ENCODE measurements around the gene NPAS2. TPM values are rescaled to one million over a fixed set of nuclear protein-coding genes. Genes with fewer than 3 reads are reported as not detected.

The NPAS2 gene
- polyA plus RNA-seq, 1 donor from 2014 or later: 1.7 TPM

DNA sequence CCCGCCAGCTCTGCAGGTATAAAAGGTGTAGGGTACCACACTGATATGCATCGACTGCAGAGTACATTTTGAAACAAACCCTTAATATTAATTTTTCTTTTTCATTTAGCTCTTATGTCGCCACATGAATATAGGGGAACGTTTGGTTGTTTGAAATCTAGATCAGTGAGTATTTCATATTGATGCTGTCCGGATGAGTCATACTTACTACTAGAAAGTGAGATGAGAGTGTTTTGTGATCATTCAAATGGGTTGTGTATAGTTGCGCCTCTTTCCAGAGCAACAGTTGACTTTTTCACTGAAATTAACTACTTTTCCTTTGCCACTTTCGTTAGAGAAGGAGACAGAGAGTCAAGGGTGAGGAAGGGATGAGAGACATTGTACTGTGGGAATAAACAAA lies 24.6 kb downstream of the NPAS2 start:
- H3K9me3 Mint-ChIP-seq: peaks cover 0 to 2% (median 0%) of the 10 kb centered on the region in 3 donors
- no peak overlapping the region for H3K4me3 Mint-ChIP-seq
- no peaks in the 10 kb centered on the region for H3K36me3 Mint-ChIP-seq
- no peak overlapping the region for H3K27ac Mint-ChIP-seq
- H3K27me3 Mint-ChIP-seq: peaks cover 15% of the 10 kb centered on the region
- no peaks in the 10 kb centered on the region for H3K4me1 Mint-ChIP-seq

DNA sequence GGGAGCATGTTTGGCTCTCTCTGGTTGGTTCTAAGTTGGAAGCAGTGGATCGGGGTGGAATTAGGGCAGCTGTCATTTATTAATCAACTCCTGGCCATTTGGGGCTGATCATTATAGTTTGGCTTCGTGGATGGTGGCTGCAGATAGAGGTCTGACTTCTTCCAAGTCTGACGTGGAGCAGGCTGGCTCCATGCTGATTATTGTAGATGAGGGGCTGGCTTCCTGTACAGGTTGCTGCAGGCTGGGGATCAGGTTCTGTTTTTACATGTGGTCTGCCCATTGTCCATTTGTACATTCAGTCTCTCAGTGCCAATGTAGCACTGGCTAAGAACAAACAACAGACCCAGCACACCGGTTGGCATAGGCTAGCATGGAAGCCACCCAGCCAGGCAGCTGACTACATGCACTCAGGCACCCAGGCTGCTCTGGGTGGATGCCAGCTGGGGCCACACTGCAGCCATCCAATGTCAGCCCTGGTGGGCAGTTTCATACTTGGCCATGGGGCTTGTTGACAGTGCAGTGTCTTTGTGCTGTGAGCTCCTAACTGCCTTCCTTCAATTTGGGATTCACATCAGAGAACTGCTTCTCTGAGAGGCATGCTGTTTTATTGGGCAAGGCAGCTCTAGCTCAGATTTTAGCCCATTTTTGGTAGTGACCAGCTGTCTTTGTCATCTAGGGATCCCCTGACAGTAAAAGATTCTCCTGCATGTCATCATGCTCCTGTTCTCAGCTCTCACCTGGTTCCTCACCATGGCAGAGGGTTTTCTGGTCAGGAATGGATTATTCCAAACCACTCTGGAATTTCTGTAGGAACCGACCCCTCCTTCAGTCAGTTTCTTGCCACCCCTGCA lies 25.4 kb downstream of the NPAS2 start:
- Mint-ChIP-seq H3K36me3 (no peaks in the 10 kb centered on the region), H3K4me3 (no peak overlapping the region), H3K4me1 (no peaks in the 10 kb centered on the region), H3K27ac (no peak overlapping the region), H3K27me3 (peaks cover 15% of the 10 kb centered on the region), H3K9me3 (peaks cover 0 to 2% (median 0%) of the 10 kb centered on the region in 3 donors)

DNA sequence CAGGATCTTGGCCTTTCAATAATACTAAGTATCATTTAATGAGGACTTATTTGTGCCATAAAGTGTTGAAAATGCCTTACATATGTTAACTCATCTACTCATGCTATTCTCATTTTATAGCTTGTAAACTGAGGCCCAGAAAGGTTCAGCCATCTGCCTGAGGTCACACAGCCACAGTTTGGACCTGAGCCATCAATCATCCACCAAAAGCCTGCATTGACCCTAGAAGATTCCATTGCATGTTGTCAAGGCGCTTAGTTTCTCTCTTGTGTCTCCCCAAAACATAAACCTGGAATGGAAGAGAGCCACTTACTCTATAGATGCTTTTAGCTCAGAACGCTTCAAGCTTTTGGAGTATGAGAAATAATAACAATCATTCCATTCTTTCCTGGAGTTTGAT lies 26.8 kb downstream of the NPAS2 start:
- no peaks in the 10 kb centered on the region for H3K4me1 Mint-ChIP-seq
- peaks cover 12% of the 10 kb centered on the region for H3K27me3 Mint-ChIP-seq
- no peak overlapping the region for H3K4me3 Mint-ChIP-seq
- peaks cover 0 to 2% (median 0%) of the 10 kb centered on the region in 3 donors for H3K9me3 Mint-ChIP-seq
- no peaks in the 10 kb centered on the region for H3K36me3 Mint-ChIP-seq
- H3K27ac Mint-ChIP-seq: no peak overlapping the region

DNA sequence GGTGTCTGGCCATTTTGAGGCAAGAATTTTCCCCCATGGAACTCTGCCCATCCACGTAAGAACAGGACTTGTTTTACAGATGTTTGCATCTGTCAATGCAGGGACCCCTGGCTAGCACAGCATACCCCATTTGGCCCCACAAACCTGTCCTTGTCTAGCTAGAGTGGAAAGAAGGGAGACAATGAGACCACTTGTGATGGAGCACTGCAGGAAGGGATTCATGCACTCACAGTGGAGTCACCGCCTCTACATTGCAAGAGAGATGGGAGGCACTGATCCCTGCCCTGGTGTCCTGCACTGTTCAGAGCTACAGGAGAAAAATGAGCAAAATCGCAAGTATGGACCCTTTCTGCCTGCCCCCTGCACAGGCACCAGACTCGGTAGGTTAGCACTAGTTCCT lies 32.5 kb downstream of the NPAS2 start:
- Mint-ChIP-seq H3K4me1 (no peaks in the 10 kb centered on the region), H3K4me3 (peak overlapping the region in 1 of 4 donors; percentile 21), H3K27me3 (peaks cover 3% of the 10 kb centered on the region), H3K36me3 (no peaks in the 10 kb centered on the region), H3K9me3 (peaks cover 0 to 2% (median 0%) of the 10 kb centered on the region in 3 donors), H3K27ac (no peak overlapping the region)

DNA sequence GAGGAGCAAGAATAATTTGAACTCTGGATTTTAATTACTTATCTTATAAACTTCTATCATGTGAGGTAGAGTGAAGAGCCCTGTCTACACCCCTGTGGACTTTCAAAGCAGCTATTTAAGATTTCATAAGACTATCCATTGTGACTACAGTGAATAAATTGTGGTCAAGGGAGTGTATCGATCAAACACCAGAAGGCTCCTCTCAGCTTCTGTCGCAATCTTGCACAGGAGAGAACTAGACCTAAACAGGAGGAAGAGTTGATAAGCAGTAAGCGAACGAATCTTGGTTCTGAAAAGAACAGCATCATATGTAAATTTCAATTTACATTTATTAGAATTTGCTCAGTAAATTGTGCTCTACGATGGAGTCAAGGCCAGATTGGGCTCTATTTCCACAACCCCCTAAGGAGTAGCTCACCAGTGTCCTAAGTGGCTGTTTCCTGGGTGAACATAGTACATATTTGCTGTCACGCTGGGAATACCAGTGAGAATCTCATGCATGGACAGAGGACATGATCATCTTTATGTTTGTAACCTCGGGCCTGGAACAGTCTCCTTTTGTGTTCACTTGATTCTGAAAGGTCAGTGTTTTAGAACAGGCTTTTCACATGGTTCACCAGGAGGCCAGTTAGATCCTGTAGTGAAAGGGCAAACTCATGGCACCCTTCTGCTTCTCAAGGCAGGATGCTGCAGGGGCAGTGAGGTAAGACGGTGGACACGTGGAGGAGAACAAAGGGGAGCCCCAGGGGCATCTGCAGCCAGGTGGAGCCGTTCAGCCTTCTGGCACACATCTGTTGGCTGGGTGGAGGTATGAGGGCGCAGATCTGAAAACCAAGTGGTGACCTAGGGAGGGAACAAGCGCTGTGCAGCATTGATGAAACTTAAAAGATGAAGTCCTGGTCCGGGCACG lies 33.3 kb downstream of the NPAS2 start:
- H3K27me3 Mint-ChIP-seq: no peaks in the 10 kb centered on the region
- no peak overlapping the region for H3K27ac Mint-ChIP-seq
- no peak overlapping the region for H3K4me3 Mint-ChIP-seq
- no peaks in the 10 kb centered on the region for H3K36me3 Mint-ChIP-seq
- H3K9me3 Mint-ChIP-seq: peaks cover 0 to under 1% (median 0%) of the 10 kb centered on the region in 3 donors
- H3K4me1 Mint-ChIP-seq: no peaks in the 10 kb centered on the region

DNA sequence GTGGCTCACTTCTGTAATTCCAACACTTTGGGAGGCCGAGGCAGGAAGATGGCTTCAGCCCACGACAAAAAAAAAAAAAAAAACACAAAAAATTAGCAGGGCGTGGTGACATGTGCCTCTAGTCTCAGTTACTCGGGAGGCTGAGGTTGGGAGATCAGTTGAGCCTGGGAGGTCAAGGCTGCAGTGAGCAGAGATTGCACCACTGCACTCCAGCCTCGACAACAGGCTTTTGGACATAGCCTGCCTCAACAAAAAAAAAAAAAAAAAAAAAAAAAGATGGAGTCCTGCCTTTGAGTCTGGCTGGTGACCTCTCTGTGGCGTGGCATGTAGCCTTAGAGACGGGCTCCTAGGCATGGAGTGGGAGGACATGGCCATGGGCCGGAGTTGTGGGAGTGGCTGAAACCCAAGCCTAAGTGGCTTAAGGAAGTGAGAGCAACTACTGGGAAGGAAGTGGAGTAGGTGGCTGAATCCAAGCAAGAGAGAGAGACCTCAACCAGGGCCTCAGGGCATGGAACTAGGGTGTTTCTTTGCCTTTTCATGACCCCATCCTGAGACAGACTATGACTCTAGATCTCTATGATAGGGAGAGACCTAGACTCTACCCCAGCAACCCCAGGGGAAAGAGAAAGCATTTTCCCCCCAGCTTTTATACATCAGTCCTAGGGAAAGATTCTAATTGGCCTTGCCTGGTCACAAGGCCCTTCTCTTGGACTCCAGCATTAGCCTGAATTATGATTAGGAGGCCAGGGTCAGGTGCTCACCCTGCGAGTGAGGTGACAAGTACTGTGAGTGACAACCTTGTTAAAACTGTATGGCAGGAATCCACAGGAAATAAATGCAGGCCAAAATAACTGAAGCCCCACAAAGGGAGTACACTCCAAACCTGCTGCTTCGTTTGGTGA lies 34.2 kb downstream of the NPAS2 start:
- Mint-ChIP-seq H3K9me3 (no peaks in the 10 kb centered on the region), H3K27ac (no peak overlapping the region), H3K4me3 (no peak overlapping the region), H3K27me3 (no peaks in the 10 kb centered on the region), H3K4me1 (no peaks in the 10 kb centered on the region), H3K36me3 (no peaks in the 10 kb centered on the region)

DNA sequence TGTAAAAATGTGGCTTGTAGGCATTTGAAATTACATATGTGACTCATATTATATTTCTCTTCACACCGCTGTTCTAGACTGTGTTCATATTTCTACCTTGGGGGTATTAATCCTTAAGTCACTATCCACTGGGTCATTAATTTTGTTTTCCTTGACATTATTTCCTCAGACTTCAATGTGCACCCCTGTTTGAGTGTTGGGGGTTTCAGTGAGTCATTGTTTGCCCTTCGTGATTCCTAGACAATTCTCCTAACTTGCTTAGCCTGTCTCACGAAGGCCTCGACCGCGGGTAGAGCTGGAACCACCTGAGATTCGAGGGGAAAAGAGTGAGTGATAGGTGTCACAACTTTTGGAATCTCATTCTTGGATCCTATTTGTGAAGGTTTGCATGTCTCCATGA lies 35.1 kb downstream of the NPAS2 start:
- Mint-ChIP-seq H3K4me3 (no peak overlapping the region), H3K4me1 (no peaks in the 10 kb centered on the region), H3K9me3 (no peaks in the 10 kb centered on the region), H3K27ac (no peak overlapping the region), H3K27me3 (no peaks in the 10 kb centered on the region), H3K36me3 (no peaks in the 10 kb centered on the region)

DNA sequence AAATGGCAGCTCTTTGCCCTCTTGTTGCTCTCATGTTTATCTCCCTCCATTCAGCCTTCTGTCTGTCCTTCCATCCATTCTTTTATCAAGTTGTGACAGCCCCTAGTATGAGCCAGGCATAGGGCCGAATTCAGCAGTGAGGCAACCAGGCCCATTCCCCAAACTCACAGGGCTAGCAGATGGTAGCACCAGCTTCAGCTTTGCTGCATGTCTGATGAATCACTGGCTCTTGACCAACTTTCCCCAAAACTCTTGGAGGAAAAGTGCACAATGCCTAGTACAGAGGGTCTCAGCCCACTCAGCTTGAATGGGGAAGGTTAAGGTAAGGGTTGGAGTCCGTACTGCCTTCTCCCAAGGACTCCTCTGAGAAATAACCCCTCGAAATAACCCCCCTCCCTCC lies 35.7 kb downstream of the NPAS2 start:
- no peaks in the 10 kb centered on the region for H3K9me3 Mint-ChIP-seq
- no peaks in the 10 kb centered on the region for H3K27me3 Mint-ChIP-seq
- peak overlapping the region in 1 of 4 donors; percentile 23 for H3K4me3 Mint-ChIP-seq
- no peak overlapping the region for H3K27ac Mint-ChIP-seq
- H3K36me3 Mint-ChIP-seq: no peaks in the 10 kb centered on the region
- H3K4me1 Mint-ChIP-seq: no peaks in the 10 kb centered on the region

DNA sequence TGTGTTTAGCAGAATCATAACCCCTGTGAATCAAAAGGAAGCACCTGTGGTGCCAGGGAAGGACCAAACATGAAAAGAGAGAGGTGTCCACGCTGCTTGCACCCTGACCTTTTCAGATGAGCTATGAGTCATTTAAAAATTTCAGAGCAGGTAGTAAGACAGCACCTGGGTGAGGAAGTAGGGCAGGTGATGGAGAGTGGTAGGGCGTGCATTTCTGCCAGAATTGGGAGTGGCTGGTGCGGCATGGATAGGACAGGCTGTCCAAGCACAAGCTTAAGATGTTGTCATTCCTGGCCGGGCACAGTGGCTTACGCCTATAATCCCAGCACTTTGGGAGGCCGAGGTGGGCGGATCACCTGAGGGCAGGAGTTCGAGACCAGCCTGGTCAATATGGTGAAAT lies 36.8 kb downstream of the NPAS2 start:
- Mint-ChIP-seq H3K4me1 (no peaks in the 10 kb centered on the region), H3K36me3 (no peaks in the 10 kb centered on the region), H3K4me3 (no peak overlapping the region), H3K27ac (no peak overlapping the region), H3K27me3 (no peaks in the 10 kb centered on the region), H3K9me3 (no peaks in the 10 kb centered on the region)

DNA sequence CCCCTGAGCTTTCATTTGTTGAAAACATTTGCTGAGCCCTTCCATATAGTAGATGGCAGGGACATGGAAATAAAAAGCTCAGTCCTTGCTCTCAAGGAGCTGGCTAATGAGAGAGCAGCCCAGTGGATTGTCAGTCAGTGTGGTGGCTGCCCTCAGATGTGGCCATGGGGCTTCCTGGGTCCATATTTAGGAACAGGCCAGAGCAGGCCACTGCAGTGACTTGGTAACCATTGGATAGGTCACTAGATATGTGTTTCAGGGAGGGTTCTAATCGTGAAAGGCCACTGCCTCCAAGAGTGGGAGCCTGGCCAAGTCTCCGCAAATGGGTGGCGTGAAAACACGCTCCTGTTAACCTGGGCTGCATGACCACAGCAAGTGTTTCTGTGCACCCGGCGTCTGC lies 37.4 kb downstream of the NPAS2 start:
- H3K4me1 Mint-ChIP-seq: no peaks in the 10 kb centered on the region
- no peaks in the 10 kb centered on the region for H3K27me3 Mint-ChIP-seq
- no peak overlapping the region for H3K27ac Mint-ChIP-seq
- H3K9me3 Mint-ChIP-seq: no peaks in the 10 kb centered on the region
- H3K36me3 Mint-ChIP-seq: no peaks in the 10 kb centered on the region
- no peak overlapping the region for H3K4me3 Mint-ChIP-seq

DNA sequence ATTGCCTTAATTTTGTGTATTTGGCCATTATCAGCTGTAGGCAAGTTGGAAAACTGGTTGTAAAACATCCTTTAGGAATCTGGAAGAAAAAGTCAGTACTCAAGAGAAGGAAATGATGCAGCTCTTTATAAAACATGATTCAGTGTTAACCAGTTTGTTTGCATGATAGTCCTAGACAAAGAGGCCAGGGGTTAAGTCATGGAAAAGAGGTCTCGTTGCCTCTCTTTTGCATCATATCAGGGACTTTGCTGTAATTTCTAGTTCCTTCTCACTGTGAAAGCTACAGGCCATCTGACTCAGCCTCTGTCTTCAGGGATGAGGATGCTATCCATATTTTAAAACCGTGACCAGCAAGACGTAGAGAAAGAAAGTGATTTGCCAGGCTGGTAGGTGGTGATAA lies 38.0 kb downstream of the NPAS2 start:
- Mint-ChIP-seq H3K36me3 (no peaks in the 10 kb centered on the region), H3K4me3 (no peak overlapping the region), H3K27ac (no peak overlapping the region), H3K4me1 (no peaks in the 10 kb centered on the region), H3K27me3 (no peaks in the 10 kb centered on the region), H3K9me3 (no peaks in the 10 kb centered on the region)

DNA sequence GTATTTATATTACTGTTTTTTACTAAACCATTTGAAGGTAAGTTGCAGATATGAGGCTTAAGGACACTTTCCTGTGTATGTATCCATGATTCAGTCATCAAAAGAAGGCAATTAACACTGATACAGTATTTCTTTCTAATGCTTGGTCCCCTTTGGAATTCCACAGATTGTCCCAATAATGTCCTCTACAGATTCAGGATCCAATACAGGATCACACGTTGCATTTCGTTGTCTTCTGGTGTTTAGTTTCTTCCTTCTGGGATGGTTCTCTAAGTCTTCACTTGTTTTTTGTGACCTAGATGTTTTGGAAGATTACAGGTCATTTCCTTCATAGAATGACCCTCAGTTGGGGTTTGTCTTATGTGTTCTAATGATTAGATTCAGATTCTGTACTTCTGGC lies 40.0 kb downstream of the NPAS2 start:
- no peaks in the 10 kb centered on the region for H3K36me3 Mint-ChIP-seq
- no peaks in the 10 kb centered on the region for H3K4me1 Mint-ChIP-seq
- no peaks in the 10 kb centered on the region for H3K9me3 Mint-ChIP-seq
- H3K27ac Mint-ChIP-seq: no peak overlapping the region
- H3K4me3 Mint-ChIP-seq: no peak overlapping the region
- H3K27me3 Mint-ChIP-seq: peaks cover 3% of the 10 kb centered on the region

DNA sequence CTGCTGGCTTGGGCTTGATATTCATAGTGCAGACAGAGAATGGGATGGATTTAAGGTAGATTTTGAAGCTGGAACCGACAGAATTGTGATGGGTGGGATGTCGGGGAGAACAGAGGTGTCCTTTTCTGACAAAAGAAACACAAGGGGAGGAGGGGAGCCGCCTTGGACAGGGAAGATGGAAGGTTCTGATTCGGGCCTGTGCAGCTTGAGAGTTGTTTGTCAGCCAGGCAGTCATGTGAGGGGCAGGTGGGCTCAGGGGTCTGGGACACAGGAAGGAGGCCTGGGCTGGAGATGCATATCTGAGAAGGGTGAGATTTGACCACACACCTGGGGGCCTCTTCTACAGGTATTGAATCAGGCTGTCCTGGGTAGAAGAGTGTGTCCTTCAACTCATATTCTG lies 41.4 kb downstream of the NPAS2 start:
- no peaks in the 10 kb centered on the region for H3K36me3 Mint-ChIP-seq
- H3K27ac Mint-ChIP-seq: no peak overlapping the region
- H3K4me1 Mint-ChIP-seq: no peaks in the 10 kb centered on the region
- H3K9me3 Mint-ChIP-seq: peaks cover 0 to 2% (median 0%) of the 10 kb centered on the region in 3 donors
- H3K27me3 Mint-ChIP-seq: peaks cover 5% of the 10 kb centered on the region
- H3K4me3 Mint-ChIP-seq: no peak overlapping the region

DNA sequence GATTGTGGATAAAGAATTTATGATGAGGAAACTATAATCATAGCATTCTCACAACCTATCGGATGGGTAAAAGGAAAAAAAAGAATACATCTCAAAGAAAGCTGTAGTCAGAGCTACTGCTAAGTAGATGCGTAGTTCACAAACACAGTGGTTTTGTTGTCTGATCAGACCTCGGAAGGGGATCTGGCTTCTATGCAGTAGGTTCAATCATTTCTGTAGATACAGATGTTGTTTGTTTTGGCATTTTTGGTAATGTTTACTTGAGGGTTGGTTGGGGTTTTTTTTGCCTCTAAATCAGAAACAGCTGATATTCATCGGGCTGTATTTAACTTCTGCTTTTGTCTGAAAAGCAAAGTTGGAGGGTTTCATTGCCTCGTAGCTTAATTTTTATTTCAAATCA lies 42.1 kb downstream of the NPAS2 start:
- Mint-ChIP-seq H3K4me3 (no peak overlapping the region), H3K9me3 (peaks cover 0 to 9% (median 2%) of the 10 kb centered on the region in 3 donors), H3K4me1 (no peaks in the 10 kb centered on the region), H3K27me3 (peaks cover 5% of the 10 kb centered on the region), H3K27ac (no peak overlapping the region), H3K36me3 (no peaks in the 10 kb centered on the region)
